Measurements from ENCODE around the gene WDR64.

The WDR64 gene

DNA sequence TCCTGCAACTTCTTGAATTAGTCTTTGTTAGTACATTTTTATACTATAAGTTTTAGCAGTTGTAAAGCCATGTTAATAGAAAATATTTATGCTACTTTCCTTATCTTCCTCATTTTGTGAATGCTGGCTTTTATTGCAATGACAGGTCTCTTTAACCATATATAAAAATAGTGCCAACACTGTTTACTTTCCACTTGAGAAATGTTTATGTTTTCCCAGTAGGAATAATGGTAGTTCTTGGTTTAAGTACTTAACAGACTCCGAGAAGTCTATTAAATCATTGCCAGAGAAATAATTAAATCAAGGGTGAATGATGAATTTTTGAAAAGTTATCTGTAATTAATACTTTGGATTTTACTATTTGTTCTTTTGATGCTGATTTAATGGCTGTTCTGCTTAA is 21.6 kb upstream of the WDR64 start:
- H3K4me3 ChIP-seq (ENCODE audit: low read length): no peak overlapping the region
- DNase-seq (ENCODE audit: low read depth): no peak
- TF ChIP-seq, protein P1, sequence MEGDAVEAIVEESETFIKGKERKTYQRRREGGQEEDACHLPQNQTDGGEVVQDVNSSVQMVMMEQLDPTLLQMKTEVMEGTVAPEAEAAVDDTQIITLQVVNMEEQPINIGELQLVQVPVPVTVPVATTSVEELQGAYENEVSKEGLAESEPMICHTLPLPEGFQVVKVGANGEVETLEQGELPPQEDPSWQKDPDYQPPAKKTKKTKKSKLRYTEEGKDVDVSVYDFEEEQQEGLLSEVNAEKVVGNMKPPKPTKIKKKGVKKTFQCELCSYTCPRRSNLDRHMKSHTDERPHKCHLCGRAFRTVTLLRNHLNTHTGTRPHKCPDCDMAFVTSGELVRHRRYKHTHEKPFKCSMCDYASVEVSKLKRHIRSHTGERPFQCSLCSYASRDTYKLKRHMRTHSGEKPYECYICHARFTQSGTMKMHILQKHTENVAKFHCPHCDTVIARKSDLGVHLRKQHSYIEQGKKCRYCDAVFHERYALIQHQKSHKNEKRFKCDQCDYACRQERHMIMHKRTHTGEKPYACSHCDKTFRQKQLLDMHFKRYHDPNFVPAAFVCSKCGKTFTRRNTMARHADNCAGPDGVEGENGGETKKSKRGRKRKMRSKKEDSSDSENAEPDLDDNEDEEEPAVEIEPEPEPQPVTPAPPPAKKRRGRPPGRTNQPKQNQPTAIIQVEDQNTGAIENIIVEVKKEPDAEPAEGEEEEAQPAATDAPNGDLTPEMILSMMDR (conservative IDR thresholded peaks at IDR 0.05; ENCODE audit: low read depth, low read length): no peak

DNA sequence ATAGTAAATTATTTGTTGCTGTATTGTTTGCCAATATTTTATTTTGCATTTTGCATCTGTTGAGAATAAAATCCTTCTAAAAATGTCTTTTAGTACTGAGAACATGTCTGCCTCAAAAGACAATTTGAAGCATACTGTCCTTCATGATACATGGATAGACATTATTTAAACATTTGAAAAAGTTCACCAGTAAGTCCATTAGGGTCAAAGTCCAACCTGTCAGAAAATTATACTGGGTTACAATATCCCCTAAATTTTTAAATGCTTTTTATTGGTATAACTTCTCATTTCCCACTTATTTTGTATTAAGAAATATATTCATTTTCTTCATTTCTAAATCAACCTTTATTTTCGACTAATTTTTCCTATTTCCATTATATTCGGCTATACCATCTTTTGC is 21.2 kb upstream of the WDR64 start:
- no peak overlapping the region for H3K4me3 ChIP-seq (ENCODE audit: low read length)
- DNase-seq (ENCODE audit: low read depth): no peak
- TF ChIP-seq, protein P1 (conservative IDR thresholded peaks at IDR 0.05; ENCODE audit: low read depth, low read length): no peak

- TF ChIP-seq, protein P1 (conservative IDR thresholded peaks at IDR 0.05; ENCODE audit: low read depth, low read length): no peak
- no peak overlapping the region for H3K4me3 ChIP-seq (ENCODE audit: low read length)
- no peak for DNase-seq (ENCODE audit: low read depth)
These were observed 20.4 kb upstream of the WDR64 start for GRCh38 chr1:241631674-241632073.

DNA sequence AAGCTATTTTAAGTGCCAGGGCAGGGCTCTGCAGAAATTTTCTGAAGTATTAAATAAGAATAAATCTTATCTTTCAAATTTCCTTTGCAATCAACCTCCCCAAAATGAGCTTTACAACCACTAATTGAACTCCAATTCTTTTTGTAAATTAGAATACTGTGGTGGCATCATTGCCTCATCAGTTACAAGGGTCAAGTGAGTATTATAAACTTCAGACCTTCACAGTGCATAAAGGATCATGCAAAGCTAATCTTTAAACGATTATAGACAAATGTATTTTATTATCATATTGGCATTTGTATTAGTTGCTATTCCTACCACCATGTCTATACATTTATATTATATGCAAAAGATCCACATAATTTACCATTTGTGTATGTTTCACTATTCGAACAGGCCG is 19.1 kb upstream of the WDR64 start:
- DNase-seq (ENCODE audit: low read depth): no peak
- H3K4me3 ChIP-seq (ENCODE audit: low read length): no peak overlapping the region
- TF ChIP-seq, protein P1 (conservative IDR thresholded peaks at IDR 0.05; ENCODE audit: low read depth, low read length): no peak

GRCh38 chr1:241635556-241636152 is 16.4 kb upstream of the WDR64 start:
- TF ChIP-seq, protein P1 (conservative IDR thresholded peaks at IDR 0.05; ENCODE audit: low read depth, low read length): no peak
- DNase-seq (ENCODE audit: low read depth): no peak
- H3K4me3 ChIP-seq (ENCODE audit: low read length): no peak overlapping the region

DNA sequence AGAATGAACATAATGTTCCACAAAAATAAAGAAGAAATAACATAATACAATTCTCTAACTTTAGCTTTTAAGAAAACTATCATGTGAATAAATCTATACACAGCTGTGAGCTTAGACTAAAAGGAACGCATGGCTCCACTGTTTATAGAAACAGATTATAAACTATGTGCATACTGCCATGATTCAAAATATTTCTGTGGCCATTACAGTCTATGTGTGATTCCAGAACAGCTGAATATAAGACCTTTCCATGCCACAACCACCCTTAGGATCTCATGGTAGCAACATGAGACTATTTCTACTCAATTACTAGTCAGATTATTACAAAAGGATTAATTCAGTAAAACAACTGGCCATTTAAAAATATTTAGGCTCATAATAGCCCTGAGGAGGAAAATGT is 15.8 kb upstream of the WDR64 start:
- no peak for DNase-seq (ENCODE audit: low read depth)
- TF ChIP-seq, protein P1 (conservative IDR thresholded peaks at IDR 0.05; ENCODE audit: low read depth, low read length): no peak
- no peak overlapping the region for H3K4me3 ChIP-seq (ENCODE audit: low read length)

DNA sequence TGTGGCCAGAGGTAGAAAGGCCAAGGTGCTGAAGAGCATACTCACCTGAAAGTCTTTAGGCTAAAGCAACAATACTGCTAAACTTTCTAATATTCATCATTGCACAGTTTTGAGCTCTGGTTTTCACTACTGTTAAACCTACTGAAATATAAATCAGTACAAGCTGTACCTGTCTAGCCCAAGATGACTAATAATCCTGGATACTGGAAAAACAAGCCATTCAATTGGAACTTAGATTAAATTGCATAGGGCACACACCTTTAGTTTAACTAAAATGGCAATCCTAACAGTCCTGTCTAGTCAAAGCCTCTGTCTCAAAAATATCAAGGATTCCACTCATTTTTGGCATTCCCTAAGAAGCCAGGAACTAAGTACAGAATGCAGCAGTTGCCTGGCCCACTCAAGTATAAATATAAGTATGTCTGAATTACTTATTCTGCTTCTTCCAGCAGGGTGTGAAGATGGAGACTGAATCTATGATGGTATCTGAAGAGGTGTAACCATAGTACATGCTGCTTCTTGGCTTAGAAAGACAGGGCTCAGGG is 15.0 kb upstream of the WDR64 start:
- DNase-seq (ENCODE audit: low read depth): no peak
- H3K4me3 ChIP-seq (ENCODE audit: low read length): peak overlapping the region; percentile 95
- TF ChIP-seq, protein P1 (conservative IDR thresholded peaks at IDR 0.05; ENCODE audit: low read depth, low read length): no peak

All from retinal pigment epithelial cell (primary cell).